K562 (cell line): ENCODE measurements around the gene SPRN. TPM values are rescaled to one million over a fixed set of nuclear protein-coding genes. Genes with fewer than 3 reads are reported as not detected.

Source experiments
- BCOR ChIP-seq: fragments of 450-650 bp; IDR thresholded peaks from 2 replicates; pipeline ENCODE4 v1.6.1; 2016
- CCNT2 ChIP-seq: IDR thresholded peaks from 2 replicates; pipeline ENCODE4 v1.6.1; 2011; ENCODE audit warnings: borderline replicate concordance, low read depth, mild to moderate bottlenecking, moderate library complexity, mixed read lengths, low read length; ENCODE audit not compliant: insufficient read length; ENCODE audit errors: extremely low read depth
- ETS1 ChIP-seq: conservative IDR thresholded peaks from 2 replicates; pipeline ENCODE4 v1.6.1; 2011; ENCODE audit warnings: low read depth, mild to moderate bottlenecking, low read length; ENCODE audit not compliant: control insufficient read depth
- ETV1 ChIP-seq: fragments of 450-650 bp; conservative IDR thresholded peaks from 2 replicates; pipeline ENCODE4 v1.6.1; 2016; ENCODE audit warnings: missing genetic modification characterization, control low read depth, low read depth, missing compliant biosample characterization
- HEY1 ChIP-seq: fragments of 250-450 bp; sonication (Bioruptor Pico); IDR thresholded peaks from 2 replicates; pipeline ENCODE4 v1.5.0; 2020; ENCODE audit warnings: mild to moderate bottlenecking, moderate library complexity, borderline replicate concordance
- MTA1 ChIP-seq: fragments of 450-650 bp; IDR thresholded peaks from 2 replicates; pipeline ENCODE4 v1.6.1; 2017; ENCODE audit warnings: borderline replicate concordance
- MXI1 ChIP-seq: IDR thresholded peaks from 2 replicates; pipeline ENCODE4 v1.6.1; 2011; ENCODE audit warnings: low read depth, mild to moderate bottlenecking, improper control_type of control experiment, low read length
- MYC ChIP-seq, 2 experiments: fragments of 250-450 bp in 1 of 2; sonication (Bioruptor Pico) in 1 of 2; IDR thresholded peaks; 2 replicates each; pipeline versions ENCODE4 v1.5.1 to v1.6.1; 2012 to 2021; ENCODE audit warnings: low read depth in 2 of 2, borderline replicate concordance in 1 of 2, improper control_type of control experiment in 1 of 2, low read length in 1 of 2, mild to moderate bottlenecking in 1 of 2, moderate library complexity in 1 of 2
- NBN ChIP-seq: fragments of 450-650 bp; IDR thresholded peaks from 2 replicates; pipeline ENCODE4 v1.6.1; 2016; ENCODE audit warnings: low read depth, mild to moderate bottlenecking
- NR2C2 ChIP-seq, 2 experiments: fragments of 200-800 bp in 1 of 2; sonication (Bioruptor generic) in 1 of 2; sonication (generic) in 1 of 2; formaldehyde crosslinking in 1 of 2; IDR thresholded peaks; 2 replicates each; pipeline versions ENCODE4 v1.6.1 to v1.8.0; 2016 to 2022; ENCODE audit warnings: mild to moderate bottlenecking in 1 of 2, missing compliant biosample characterization in 1 of 2, missing genetic modification characterization in 1 of 2, missing genetic modification reagents in 1 of 2
- PCBP1 ChIP-seq: fragments of 200-400 bp; formaldehyde crosslinking; IDR thresholded peaks from 2 replicates; pipeline ENCODE4 v1.6.1; 2018; ENCODE audit warnings: mild to moderate bottlenecking, low read depth, low read length; ENCODE audit not compliant: poor library complexity, severe bottlenecking
- RBM34 ChIP-seq: fragments of 200-400 bp; formaldehyde crosslinking; IDR thresholded peaks from 2 replicates; pipeline ENCODE4 v1.6.1; 2018; ENCODE audit warnings: low read length, borderline replicate concordance; ENCODE audit not compliant: insufficient read depth
- TARDBP ChIP-seq: fragments of 450-650 bp; IDR thresholded peaks from 2 replicates; pipeline ENCODE4 v1.6.1; 2016
- TBP ChIP-seq: optimal IDR thresholded peaks from 2 replicates; pipeline ENCODE3; 2011; ENCODE audit warnings: low read depth, low read length, improper control_type of control experiment
- TEAD1 ChIP-seq, 2 experiments: fragments of 450-650 bp in 1 of 2; sonication (generic) in 1 of 2; formaldehyde crosslinking; IDR thresholded peaks; 2 replicates each; pipeline versions ENCODE4 v1.4.0 to v1.8.0; 2020 to 2022; ENCODE audit warnings: mild to moderate bottlenecking in 2 of 2, missing genetic modification reagents in 1 of 2
- U2AF1 ChIP-seq: fragments of 200-400 bp; formaldehyde crosslinking; optimal IDR thresholded peaks from 2 replicates; pipeline ENCODE3; 2017; ENCODE audit warnings: mild to moderate bottlenecking, low read depth, low read length, moderate library complexity
- ZNF212 ChIP-seq: fragments of 450-650 bp; formaldehyde crosslinking; IDR thresholded peaks from 2 replicates; pipeline ENCODE4 v1.4.0; 2020; ENCODE audit warnings: mild to moderate bottlenecking
- polyA plus RNA-seq, 8 experiments: library from polyadenylated mRNA; depleted of rRNA in 4 of 8; stranded (reverse) in 5 of 8; unstranded in 3 of 8; fragments of >200 nt; fragmentation: Nextera tagmentation in 2 of 8; fragmentation: Illumina TruSeq in 1 of 8; extraction: Ambion mirVana in 2 of 8; extraction: Trizol in 1 of 8; gene quantifications; 2 replicates each; pipeline versions ENCODE4 v1.2.1 to v1.2.3, GENCODE V29; 2011 to 2014; ENCODE audit warnings: inconsistent platforms in 1 of 8, missing spikeins in 1 of 8
- total RNA-seq, 7 experiments: library from RNA; depleted of rRNA in 6 of 7; stranded (reverse); fragments of >200 nt in 6 of 7; fragmentation: Illumina TruSeq in 2 of 7; extraction: Trizol in 2 of 7; gene quantifications; 2 replicates each; pipeline versions ENCODE4 v1.2.1 to v1.2.3, GENCODE V29; 2011 to 2021; ENCODE audit warnings: low replicate concordance in 1 of 7
- TF ChIP-seq, protein P1 (sequence below): fragments of 450-650 bp; IDR thresholded peaks from 2 replicates; pipeline ENCODE4 v1.6.1; 2014; ENCODE audit warnings: low read depth, mild to moderate bottlenecking, moderate library complexity, borderline replicate concordance
- TF ChIP-seq, protein P2 (sequence below), 2 experiments: fragments of 450-650 bp in 1 of 2; IDR thresholded peaks; 2 replicates each; pipeline ENCODE4 v1.6.1; 2011 to 2017; ENCODE audit warnings: low read depth in 2 of 2, antibody characterized with exemption in 1 of 2, borderline replicate concordance in 1 of 2, low read length in 1 of 2, mild to moderate bottlenecking in 1 of 2, mixed read lengths in 1 of 2; ENCODE audit not compliant: control insufficient read depth in 1 of 2

The SPRN gene
- total and polyA plus RNA-seq, 9 of the 15 experiments (the other 6 are each of a cell fraction or from before 2014, with no cell fraction given) = 0.04 TPM; not detected in 8

GRCh38 chr10:133394064-133394663 lies 30.3 kb downstream of the SPRN start, which contains the start of gene MTG1 (continued):
- TF ChIP-seq, protein P1, sequence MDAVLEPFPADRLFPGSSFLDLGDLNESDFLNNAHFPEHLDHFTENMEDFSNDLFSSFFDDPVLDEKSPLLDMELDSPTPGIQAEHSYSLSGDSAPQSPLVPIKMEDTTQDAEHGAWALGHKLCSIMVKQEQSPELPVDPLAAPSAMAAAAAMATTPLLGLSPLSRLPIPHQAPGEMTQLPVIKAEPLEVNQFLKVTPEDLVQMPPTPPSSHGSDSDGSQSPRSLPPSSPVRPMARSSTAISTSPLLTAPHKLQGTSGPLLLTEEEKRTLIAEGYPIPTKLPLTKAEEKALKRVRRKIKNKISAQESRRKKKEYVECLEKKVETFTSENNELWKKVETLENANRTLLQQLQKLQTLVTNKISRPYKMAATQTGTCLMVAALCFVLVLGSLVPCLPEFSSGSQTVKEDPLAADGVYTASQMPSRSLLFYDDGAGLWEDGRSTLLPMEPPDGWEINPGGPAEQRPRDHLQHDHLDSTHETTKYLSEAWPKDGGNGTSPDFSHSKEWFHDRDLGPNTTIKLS = peak; percentile 99
- TF ChIP-seq U2AF1 = peak; percentile 75
- peak in 1 of 2 experiments; percentile 67; a peak in 1 of 4 replicates for TF ChIP-seq TEAD1 (CRISPR knock-in tag; IDR thresholded peaks at IDR 0.05)
- TF ChIP-seq BCOR = 0 out of 2 replicates have a peak, but pooled peaks have one; percentile 7
- no peak for TF ChIP-seq ZNF212
- TF ChIP-seq RBM34 = 0 out of 2 replicates have a peak, but pooled peaks have one; percentile 88
- no peak for TF ChIP-seq HEY1 (CRISPR knock-in tag)
- TF ChIP-seq ETS1 = peak; percentile 91
- TF ChIP-seq NR2C2 (CRISPR knock-in tag; IDR thresholded peaks at IDR 0.05) = peak; percentile 96
- peak; percentile 99 for TF ChIP-seq NR2C2 (tag; IDR thresholded peaks at IDR 0.05)
- peak; percentile 76 for TF ChIP-seq PCBP1
- TF ChIP-seq, protein P2, sequence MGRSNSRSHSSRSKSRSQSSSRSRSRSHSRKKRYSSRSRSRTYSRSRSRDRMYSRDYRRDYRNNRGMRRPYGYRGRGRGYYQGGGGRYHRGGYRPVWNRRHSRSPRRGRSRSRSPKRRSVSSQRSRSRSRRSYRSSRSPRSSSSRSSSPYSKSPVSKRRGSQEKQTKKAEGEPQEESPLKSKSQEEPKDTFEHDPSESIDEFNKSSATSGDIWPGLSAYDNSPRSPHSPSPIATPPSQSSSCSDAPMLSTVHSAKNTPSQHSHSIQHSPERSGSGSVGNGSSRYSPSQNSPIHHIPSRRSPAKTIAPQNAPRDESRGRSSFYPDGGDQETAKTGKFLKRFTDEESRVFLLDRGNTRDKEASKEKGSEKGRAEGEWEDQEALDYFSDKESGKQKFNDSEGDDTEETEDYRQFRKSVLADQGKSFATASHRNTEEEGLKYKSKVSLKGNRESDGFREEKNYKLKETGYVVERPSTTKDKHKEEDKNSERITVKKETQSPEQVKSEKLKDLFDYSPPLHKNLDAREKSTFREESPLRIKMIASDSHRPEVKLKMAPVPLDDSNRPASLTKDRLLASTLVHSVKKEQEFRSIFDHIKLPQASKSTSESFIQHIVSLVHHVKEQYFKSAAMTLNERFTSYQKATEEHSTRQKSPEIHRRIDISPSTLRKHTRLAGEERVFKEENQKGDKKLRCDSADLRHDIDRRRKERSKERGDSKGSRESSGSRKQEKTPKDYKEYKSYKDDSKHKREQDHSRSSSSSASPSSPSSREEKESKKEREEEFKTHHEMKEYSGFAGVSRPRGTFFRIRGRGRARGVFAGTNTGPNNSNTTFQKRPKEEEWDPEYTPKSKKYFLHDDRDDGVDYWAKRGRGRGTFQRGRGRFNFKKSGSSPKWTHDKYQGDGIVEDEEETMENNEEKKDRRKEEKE (IDR thresholded peaks at IDR 0.05; ENCODE audit: borderline replicate concordance in 1 of 2, control insufficient read depth in 1 of 2, low read depth in 2 of 2, low read length in 1 of 2) = peak in 1 of 2 experiments; percentile 88; a peak in 2 of 4 replicates
- TF ChIP-seq TBP = peak; percentile 65
- peak; percentile 60 for TF ChIP-seq MXI1
- peak; percentile 93 for TF ChIP-seq MTA1
- TF ChIP-seq ETV1 (tag) = peak; percentile 72
- TF ChIP-seq MYC (IDR thresholded peaks at IDR 0.05; ENCODE audit: low read depth, low read length) = peak; percentile 99
- TF ChIP-seq MYC (CRISPR knock-in tag; IDR thresholded peaks at IDR 0.05; ENCODE audit: borderline replicate concordance, low read depth) = peak; percentile 82; the same call in 1 of the 2 replicates
- TF ChIP-seq CCNT2 = peak; percentile 96
- TF ChIP-seq TARDBP = 0 out of 2 replicates have a peak, but pooled peaks have one; percentile 40
- peak; percentile 52; the same call in 1 of the 2 replicates for TF ChIP-seq NBN
